Measurements from ENCODE around the gene PTGES3. TPM values are rescaled to one million over a fixed set of nuclear protein-coding genes. Genes with fewer than 3 reads are reported as not detected.
"Not testable (repeated sequence)": the region's sequence is repeated elsewhere in the genome, so short reads cannot be mapped to it uniquely, and the experiment has no call there.

PTGES3 gene
- total RNA-seq, 1 experiment from 2014 or later: 305 TPM

GRCh38 chr12:56709759-56710376 lies 21.8 kb upstream of the PTGES3 start:
- no peak for DNase-seq (ENCODE audit: low read depth)

GRCh38 chr12:56704522-56704921 lies 16.4 kb upstream of the PTGES3 start:
- not testable (repeated sequence) for DNase-seq (ENCODE audit: low read depth)

GRCh38 chr12:56699020-56699661 lies 11.1 kb upstream of the PTGES3 start:
- no peak for DNase-seq (ENCODE audit: low read depth)

- DNase-seq (ENCODE audit: low read depth): no peak
Observed at GRCh38 chr12:56695327-56696101, 7.4 kb upstream of the PTGES3 start.

GRCh38 chr12:56694161-56694560 lies 6.1 kb upstream of the PTGES3 start:
- DNase-seq (ENCODE audit: low read depth): no peak

- no peak for DNase-seq (ENCODE audit: low read depth)
Observed at GRCh38 chr12:56688846-56689109, 694 bp upstream of the PTGES3 start.

GRCh38 chr12:56687223-56688128 lies 608 bp downstream of the PTGES3 start:
- peak; percentile 28 for DNase-seq (ENCODE audit: low read depth)

GRCh38 chr12:56684745-56685359 lies 3.2 kb downstream of the PTGES3 start:
- DNase-seq (ENCODE audit: low read depth): no peak

- no peak for DNase-seq (ENCODE audit: low read depth)
Observed at GRCh38 chr12:56682323-56682722, 5.8 kb downstream of the PTGES3 start.

GRCh38 chr12:56679883-56680575 lies 8.1 kb downstream of the PTGES3 start:
- no peak for DNase-seq (ENCODE audit: low read depth)

- DNase-seq (ENCODE audit: low read depth): no peak
Observed at GRCh38 chr12:56678852-56679251, 9.2 kb downstream of the PTGES3 start.

- DNase-seq (ENCODE audit: low read depth): no peak
Observed at GRCh38 chr12:56677680-56678079, 10.4 kb downstream of the PTGES3 start.

GRCh38 chr12:56676851-56677580 lies 11.1 kb downstream of the PTGES3 start:
- DNase-seq (ENCODE audit: low read depth): no peak

GRCh38 chr12:56671608-56672007 lies 16.5 kb downstream of the PTGES3 start:
- DNase-seq (ENCODE audit: low read depth): no peak

GRCh38 chr12:56670836-56671235 lies 17.2 kb downstream of the PTGES3 start:
- no peak for DNase-seq (ENCODE audit: low read depth)

- DNase-seq (ENCODE audit: low read depth): no peak
Observed at GRCh38 chr12:56668197-56668457, 20.0 kb downstream of the PTGES3 start.

GRCh38 chr12:56661979-56662638 lies 26.0 kb downstream of the PTGES3 start:
- no peak for DNase-seq (ENCODE audit: low read depth)

- no peak for DNase-seq (ENCODE audit: low read depth)
Observed at GRCh38 chr12:56661560-56661959, 26.5 kb downstream of the PTGES3 start.

GRCh38 chr12:56658921-56659320 lies 29.2 kb downstream of the PTGES3 start:
- DNase-seq (ENCODE audit: low read depth): no peak
